Skin epidermis (tissue), 12 donors: ENCODE measurements around the gene PEG3.
"Not testable (repeated sequence)": the region's sequence is repeated elsewhere in the genome, so short reads cannot be mapped to it uniquely, and the experiment has no call there.

Experiments used
- H3K27ac ChIP-seq, 21 experiments: fragments of 200-600 bp; sonication (generic) in 11 of 21; one replicate each; pipeline ENCODE4 v1.5.0; 2020; ENCODE audit warnings: mild to moderate bottlenecking in 3 of 21, inconsistent platforms in 2 of 21, moderate library complexity in 2 of 21
- H3K4me3 ChIP-seq, 7 experiments: fragments of 200-600 bp; sonication (generic) in 2 of 7; one replicate each; pipeline ENCODE4 v1.5.0; 2020; ENCODE audit warnings: inconsistent platforms in 2 of 7, mild to moderate bottlenecking in 2 of 7, moderate library complexity in 1 of 7

The PEG3 gene

DNA sequence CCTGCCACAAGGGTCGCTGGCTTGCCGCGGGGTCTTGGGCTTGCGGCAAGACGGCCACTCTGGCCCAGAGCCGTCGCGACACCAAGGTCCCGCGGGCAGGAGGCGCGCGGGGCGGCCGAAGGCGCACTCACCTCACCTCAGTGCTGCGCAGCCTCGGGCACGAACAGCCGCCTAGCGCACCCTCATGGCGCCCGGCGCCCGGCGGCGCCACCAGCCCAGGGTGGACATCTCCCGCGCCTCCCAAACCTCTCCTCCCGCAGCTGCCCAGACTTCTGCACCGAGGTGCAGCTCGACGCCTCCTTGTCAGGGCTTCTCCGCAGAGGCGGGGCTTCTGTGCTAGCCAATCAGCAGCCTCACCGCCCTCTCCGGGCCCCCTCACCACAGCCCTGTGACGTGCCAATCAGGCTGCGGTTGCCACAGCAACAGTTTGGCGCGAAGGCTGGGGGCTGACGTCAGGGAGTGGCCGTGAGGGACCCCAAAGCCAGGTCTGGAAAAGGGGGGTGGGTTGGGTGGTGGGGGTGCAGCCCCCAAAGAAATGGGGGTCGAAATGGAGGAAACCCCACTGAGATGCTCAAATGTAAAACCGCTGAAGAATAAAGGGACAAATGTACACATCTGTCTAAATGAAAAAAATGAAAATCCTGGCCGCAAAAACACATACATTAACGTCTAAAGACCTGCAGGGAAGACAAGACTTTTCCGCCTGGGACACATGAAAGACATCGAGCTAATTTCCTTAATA, at the start of gene PEG3, which contains the start of gene ZIM2:
TSS of gene PEG3 (minus strand) at position 276 of the 742 bp plus-strand sequence. CDS start 16,071 bp downstream, outside the sequence.
TSS of gene ZIM2 (minus strand) at position 276 of the 742 bp plus-strand sequence. CDS start 16,449 bp downstream, outside the sequence.
- Histone ChIP-seq H3K4me3 (peak within 1 kb of the TSS in 5 of 7 experiments; percentile 14 to 36 (median 21)), H3K27ac (peak within 1 kb of the TSS in 1 of 21 experiments; percentile 19)

- Histone ChIP-seq H3K4me3 (no peak overlapping the region), H3K27ac (no peak overlapping the region)
These were observed 44.9 kb upstream of the PEG3 start for GRCh38 chr19:56885173-56885985.

- no peak overlapping the region for H3K27ac ChIP-seq
- H3K4me3 ChIP-seq: no peak overlapping the region
These were observed 43.9 kb upstream of the PEG3 start for GRCh38 chr19:56884441-56884840.

DNA sequence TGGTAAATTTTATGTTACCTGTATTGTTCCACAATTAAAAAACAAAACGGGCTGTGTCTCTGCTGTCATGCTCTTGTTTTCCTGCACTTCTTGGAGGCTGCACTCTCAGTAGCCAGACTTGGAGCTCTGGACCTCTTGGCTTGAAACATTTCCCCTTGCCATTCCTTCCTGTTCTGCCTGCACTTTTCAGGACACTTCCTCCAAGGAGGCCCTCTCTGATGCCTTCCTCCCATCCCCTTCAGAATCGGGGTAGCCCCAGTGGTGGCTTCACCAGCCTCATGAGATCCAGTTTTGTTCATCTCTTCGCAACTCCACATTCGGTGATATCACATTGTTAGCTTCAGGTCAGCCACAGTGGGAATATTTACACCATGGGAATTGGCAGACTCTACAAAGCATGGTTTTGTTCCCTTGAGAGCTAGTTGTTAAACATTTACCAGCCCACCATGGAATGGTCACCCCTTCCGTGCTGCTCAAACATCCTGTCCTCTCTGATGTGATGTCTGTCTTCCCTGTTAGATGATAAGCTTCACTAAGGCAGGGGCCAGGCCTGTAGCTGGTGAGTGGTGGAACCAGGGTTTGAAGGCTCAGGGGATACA, 40.2 kb upstream of the PEG3 start:
- H3K4me3 ChIP-seq: no peak overlapping the region
- no peak overlapping the region for H3K27ac ChIP-seq

DNA sequence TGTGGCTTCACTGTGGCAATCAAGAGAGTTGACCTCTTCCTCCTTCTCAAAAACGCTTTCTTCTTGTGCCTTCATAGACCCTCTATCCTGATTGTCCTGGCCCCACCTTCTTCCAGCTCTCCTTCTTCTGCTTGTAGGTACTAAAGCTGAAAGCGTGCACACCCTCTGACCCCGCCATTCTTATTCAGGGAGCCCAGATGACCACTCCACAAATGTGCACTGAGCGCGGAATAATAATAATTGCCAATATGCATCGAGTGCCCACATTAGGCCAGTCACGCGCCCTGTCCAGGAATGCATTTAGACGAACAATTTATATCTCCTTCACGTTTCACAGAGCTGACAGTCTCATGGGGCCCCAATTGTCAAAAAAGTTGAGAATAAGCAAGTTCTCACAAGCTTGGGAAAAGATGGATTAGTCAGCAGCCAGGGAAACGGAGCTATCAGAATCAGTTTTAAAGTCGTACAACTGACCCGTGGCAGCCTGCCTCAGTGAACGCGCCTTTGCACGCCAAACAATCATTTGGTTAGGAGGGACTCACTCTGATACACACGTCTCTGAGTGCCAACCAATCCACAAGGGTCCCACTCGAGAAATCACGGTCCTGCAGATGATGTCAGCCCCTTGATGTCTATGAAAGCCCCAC, 36.7 kb upstream of the PEG3 start:
- no peak overlapping the region for H3K4me3 ChIP-seq
- no peak overlapping the region for H3K27ac ChIP-seq

- no peak overlapping the region for H3K27ac ChIP-seq
- H3K4me3 ChIP-seq: no peak overlapping the region
These were observed 35.2 kb upstream of the PEG3 start for GRCh38 chr19:56875717-56876116.

GRCh38 chr19:56874530-56874929, 34.0 kb upstream of the PEG3 start:
- Histone ChIP-seq H3K27ac (no peak overlapping the region), H3K4me3 (no peak overlapping the region)

DNA sequence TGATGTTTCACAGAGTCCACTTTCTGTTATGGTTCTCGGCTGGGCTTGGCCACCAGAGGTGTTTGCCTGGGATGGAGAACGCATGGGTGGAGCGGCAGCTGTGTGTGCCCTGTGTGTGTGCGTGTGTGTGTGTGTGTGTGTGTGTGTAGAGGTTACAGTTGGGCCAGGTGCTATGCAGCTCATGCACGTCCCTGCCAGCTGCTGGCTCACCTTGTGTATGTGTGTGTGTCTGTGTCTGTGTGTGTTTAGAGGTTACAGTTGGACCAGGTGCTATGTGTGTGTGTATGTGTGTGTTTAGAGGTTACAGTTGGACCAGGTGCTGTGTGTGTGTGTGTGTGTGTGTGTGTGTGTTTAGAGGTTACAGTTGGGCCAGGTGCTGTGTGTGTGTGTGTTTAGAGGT, 33.0 kb upstream of the PEG3 start:
- H3K4me3 ChIP-seq: no peak overlapping the region

GRCh38 chr19:56869886-56870285, 29.4 kb upstream of the PEG3 start:
- Histone ChIP-seq H3K27ac (no peak overlapping the region), H3K4me3 (no peak overlapping the region)

More for the DNA sequence above, 33.0 kb upstream of the PEG3 start:
- no peak overlapping the region for H3K27ac ChIP-seq

- Histone ChIP-seq H3K27ac (no peak overlapping the region), H3K4me3 (no peak overlapping the region)
These were observed 27.9 kb upstream of the PEG3 start for GRCh38 chr19:56868446-56868845.

- Histone ChIP-seq H3K4me3 (no peak overlapping the region), H3K27ac (no peak overlapping the region)
These were observed 26.0 kb upstream of the PEG3 start for GRCh38 chr19:56866538-56866937.

DNA sequence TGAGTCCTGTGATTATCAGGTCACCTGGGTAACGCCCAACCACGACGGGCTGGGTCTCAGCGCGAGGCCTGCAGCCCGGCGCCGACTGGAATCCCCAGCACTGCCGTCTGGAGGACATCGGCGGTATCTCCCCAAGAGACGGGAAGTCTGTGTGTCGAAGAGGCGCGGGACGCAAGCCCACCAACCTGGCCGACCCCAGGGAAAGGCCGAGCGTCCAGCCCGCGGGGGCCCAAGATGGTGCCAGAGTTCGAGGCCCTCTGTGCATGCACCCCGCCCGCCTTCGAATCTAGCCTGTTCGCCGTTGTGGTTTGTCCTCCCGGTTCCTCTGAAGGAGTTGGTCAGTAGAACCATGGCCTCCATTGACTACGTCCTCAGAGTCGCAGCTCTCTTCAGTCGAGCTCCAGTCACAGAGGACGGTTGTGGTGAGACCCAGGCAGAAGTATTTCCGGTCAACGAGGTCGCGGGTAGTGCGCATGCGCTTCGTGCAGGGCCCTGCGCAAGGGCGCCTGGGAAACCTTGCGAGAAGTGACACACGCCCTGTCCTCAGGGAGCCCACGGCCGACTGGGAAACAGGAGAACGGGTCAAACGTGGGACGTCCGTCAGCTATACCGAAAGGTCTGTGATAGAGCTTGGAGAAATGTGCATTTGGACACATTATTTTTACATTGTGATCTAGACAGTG, 24.1 kb upstream of the PEG3 start:
- no peak overlapping the region for H3K4me3 ChIP-seq

GRCh38 chr19:56862741-56863140, 22.2 kb upstream of the PEG3 start:
- no peak overlapping the region for H3K27ac ChIP-seq
- no peak overlapping the region for H3K4me3 ChIP-seq

More for the DNA sequence above, 24.1 kb upstream of the PEG3 start:
- no peak overlapping the region for H3K27ac ChIP-seq

GRCh38 chr19:56860409-56860808, 19.9 kb upstream of the PEG3 start:
- not testable (repeated sequence) for H3K27ac ChIP-seq, H3K4me3 ChIP-seq

GRCh38 chr19:56858026-56858425, 17.5 kb upstream of the PEG3 start:
- Histone ChIP-seq H3K4me3 (no peak overlapping the region), H3K27ac (no peak overlapping the region)

GRCh38 chr19:56856822-56857221, 16.3 kb upstream of the PEG3 start:
- H3K27ac ChIP-seq: no peak overlapping the region
- no peak overlapping the region for H3K4me3 ChIP-seq

DNA sequence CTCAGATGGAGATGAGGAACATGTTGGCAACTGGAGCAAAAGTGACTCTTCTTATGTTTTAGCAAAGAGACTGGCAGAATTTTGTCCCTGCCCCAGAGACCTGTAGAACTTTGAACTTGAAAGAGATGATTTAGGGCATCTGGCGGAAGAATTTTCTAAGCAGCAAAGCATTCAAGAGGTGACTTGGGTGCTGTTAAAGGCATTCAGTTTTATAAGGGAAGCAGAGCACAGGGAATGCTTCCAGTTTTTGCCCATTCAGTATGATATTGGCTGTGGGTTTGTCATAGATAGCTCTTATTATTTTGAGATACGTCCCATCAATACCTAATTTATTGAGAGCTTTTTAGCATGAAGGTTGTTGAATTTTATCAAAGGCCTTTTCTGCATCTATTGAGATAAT, 11.8 kb upstream of the PEG3 start:
- not testable (repeated sequence) for H3K4me3 ChIP-seq

GRCh38 chr19:56848166-56848565, 7.6 kb upstream of the PEG3 start:
- H3K4me3 ChIP-seq: no peak overlapping the region
- no peak overlapping the region for H3K27ac ChIP-seq

More for the DNA sequence above, 11.8 kb upstream of the PEG3 start:
- H3K27ac ChIP-seq: not testable (repeated sequence)

DNA sequence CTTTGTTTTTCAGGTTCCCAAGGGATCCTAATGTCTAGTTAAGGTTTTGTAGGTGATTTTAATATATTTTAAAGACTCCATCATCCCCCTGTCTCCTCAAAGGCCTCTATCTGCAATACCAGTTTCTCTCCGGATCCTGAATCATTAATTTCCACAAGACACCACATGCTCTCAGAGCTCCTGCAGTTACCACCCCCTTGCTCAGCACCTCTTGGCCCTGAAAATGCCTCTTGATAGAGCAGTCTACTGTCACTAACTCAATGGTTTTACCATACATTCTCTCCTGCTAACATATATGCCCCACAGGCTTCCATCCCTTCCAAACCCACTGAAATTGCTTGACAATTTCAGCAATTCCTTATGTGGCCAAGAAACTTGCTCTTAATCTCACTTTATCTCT, 1.9 kb upstream of the PEG3 start:
- Histone ChIP-seq H3K27ac (no peak overlapping the region), H3K4me3 (no peak overlapping the region)

DNA sequence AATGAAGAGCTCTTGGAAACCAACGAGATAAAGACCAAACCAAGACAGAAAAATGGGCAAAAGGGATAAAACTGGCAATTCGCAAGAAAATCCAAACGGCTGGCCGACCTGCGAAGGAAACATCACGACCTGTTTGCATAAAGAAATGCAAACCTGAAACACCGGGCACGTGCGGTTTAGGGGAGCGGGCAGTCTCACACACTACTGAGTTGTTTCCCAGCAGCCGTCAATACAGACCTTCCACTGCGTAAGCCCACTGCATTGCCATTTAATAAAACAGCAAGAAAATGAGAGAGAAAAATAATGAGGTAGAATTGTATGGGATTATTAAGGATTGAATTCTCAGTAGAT, 642 bp upstream of the PEG3 start:
- H3K27ac ChIP-seq: no peak overlapping the region
- no peak overlapping the region for H3K4me3 ChIP-seq
